GM12892 (cell line): ENCODE results near the gene EPHB1.

Source experiments
- POLR2A ChIP-seq: IDR thresholded peaks from 2 replicates; pipeline ENCODE4 v1.6.1; 2011; ENCODE audit warnings: low read depth, low read length, control low read depth
- POLR2AphosphoS5 ChIP-seq: IDR thresholded peaks from 2 replicates; pipeline ENCODE4 v1.6.1; 2011; ENCODE audit warnings: low read depth, low read length, control low read depth
- TAF1 ChIP-seq: IDR thresholded peaks from 2 replicates; pipeline ENCODE4 v1.6.1; 2011; ENCODE audit warnings: low read depth, mild to moderate bottlenecking, control low read depth, low read length, borderline replicate concordance

GRCh38 chr3:134749802-134750553 lies 45.1 kb upstream of the EPHB1 start:
- TF ChIP-seq POLR2A (no peak), POLR2AphosphoS5 (no peak), TAF1 (no peak)
